Measurements from ENCODE around the gene NR3C2.
"Not testable (repeated sequence)": the region's sequence is repeated elsewhere in the genome, so short reads cannot be mapped to it uniquely, and the experiment has no call there.

The NR3C2 gene

DNA sequence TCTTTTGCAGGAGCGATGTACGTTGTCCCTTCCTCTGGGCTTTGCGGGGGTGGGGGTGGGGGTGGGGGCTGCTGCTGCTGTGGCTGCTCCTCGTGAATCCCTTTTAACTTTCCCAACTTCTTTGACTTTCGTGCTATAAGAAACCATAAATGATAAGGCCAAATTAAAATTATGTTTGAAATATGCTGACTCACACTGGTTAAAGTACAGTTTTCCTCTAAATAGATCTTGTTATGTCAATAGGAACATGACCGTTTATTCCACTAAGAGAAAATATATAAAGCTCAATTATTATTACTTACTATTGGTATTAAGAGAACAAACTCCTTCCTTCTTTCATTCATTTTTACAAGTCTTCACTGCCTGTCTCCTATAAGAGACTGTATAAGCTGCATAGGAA lies 287.4 kb downstream of the NR3C2 start:
- DNase-seq: no peak

DNA sequence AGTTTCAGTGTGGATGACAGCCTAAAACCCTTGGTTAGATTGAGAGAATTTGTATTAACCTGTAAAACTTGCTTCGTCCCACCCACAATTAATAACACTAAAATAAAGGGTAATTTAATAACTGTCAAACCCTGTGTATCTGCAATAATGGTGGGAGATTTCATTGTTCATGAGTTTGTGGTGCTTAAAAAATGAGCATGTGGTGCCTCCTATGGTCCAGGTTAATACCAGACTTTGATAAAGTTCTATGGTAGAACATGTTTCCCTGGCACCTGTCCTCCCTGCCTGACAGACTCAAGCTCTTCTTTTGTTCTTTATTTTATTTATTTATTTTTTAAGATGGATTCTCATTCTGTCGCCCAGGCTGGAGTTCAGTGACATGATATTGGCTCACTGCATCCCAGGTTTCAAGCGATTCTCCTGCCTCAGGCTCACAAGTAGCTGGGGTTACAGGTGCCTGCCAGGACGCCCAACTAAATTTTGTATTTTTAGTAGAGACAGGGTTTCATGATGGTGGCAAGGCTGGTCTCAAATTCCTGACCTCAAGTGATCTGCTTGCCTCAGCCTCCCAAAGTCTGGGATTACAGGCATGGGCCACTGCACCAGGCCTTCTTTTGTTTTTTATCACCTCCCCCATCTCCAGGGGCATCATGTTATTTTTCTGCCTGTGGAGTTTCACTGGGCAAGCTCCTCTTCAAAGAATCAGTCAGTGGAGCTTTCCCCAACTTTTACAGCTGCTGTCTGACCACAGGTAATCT lies 289.2 kb downstream of the NR3C2 start:
- DNase-seq: no peak

DNA sequence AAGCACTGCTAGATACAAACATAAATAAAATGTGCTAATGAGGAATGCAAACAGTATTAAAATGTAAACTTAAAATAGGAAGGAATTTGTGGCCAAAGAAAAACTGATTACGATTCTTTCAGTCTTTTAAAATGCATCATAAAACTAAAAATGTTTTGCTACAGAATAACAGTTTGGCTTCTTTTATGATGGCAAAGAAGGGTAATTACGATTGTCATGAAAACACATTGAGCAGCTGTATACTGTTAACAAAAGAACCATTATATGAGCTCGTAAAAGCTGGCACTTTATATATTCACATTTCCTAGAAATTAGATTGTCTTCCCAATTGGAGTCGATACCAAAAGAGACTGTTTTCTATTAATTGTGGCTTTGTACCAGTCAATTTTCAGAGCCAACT lies 290.4 kb downstream of the NR3C2 start:
- no peak for DNase-seq

DNA sequence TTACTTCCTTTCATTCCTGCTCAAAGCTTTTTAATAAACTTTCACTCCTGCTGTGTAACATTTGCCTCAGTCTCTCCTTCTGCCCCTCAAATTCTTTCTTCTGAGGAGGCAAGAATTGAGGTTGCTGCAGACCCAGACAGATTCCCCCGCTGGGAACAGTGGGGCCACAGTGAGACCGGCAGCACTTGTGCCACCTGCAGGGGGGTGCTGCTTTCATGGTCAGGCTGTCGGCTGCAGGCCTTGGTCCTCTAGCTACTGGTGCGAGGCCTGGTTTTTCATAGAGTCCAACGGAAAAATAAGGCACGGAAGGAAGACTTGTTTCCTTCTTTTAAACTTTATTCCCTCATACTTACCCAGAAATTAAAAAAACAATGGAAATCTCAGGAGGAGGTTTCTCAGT lies 296.7 kb downstream of the NR3C2 start:
- DNase-seq: no peak

DNA sequence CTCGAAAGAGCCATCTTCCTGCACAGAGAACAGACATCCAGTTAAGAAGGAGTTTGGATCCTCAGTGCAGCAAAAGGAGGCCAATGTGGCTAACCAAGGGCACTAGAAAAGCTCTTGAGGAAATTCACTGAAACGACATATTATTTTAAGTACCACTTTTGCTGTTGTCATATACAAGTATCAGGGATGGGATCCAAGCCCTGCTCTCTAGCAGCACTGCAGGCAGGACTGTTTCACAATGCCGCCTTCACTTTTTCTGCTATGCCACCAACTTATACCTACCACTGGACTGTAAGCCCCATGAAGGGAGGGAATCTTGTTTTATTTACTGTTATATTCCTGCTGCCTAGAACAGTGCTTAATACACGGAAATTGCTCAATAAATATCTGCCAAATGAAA lies 299.0 kb downstream of the NR3C2 start:
- DNase-seq: no peak

DNA sequence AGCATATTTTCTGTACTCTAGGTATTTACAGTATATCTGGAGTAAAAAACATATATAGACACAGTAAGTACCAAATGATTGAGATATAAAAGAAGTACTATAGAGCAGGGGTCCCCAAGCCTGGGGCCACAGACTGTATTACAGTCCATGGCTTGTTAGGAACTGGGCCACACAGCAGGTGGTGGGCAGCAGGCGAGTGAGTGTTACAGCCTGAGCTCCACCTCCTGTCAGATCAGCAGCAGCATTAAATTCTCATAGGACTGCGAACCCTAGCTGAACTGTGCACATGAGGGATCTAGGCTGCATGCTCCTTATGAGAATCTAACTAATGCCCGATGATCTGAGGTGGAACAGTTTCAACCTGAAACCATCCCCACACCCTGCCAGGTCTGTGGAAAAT lies 300.7 kb downstream of the NR3C2 start:
- DNase-seq: no peak

DNA sequence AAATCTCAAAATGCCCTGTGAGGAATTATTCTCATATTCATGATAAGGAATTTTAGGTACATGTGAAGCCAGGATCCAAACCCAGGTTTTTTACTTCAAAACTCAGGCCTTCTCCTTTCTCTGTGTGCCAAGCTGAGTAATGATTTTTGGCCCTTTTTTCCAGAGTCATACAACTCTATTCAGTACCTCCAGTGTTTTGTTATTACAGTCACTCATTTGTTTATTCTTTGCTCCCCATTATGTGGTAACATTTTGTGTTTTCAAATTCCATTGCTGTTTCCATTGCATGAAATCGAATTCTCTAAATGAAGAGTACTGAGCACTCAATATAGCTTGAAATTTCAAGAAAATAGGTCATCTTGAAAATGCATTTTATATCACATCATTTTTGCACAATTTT lies 315.4 kb downstream of the NR3C2 start:
- DNase-seq: no peak

DNA sequence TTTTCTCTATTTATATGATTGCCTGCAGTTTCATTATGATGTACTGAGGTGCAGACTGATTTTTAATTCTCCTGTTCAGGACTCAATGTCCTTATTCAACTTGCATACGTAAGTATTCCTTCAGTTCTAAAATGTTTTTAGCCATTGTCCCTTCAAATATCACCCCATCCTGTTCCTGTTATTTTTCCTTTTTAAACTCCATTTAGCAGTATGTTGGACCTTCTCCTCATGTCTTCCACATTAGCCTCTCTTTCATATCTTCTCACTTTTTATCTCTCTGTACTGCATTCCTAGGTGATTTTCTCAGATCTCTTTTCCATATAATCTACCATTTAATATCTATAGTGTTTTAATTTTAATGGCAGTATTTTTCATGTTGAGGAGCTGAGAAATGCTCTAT lies 317.7 kb downstream of the NR3C2 start:
- no peak for DNase-seq

DNA sequence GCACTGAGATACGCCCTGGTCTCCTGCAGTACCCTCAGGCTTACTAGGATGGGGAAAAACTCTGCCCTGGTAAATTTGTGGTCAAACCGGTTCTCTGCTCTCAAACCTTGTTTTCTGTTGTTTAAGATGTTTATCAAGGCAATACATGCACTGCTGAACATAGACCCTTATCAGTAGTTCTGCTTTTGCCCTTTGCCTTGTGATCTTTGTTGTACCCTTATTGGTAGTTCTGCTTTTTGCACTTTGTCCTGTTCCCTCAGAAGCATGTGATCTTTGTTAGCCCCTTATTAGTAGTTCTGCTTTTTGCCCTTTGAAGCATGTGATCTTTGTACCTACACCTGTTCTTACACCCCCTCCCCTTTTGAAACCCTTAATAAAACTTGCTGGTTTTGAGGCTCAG lies 319.1 kb downstream of the NR3C2 start:
- DNase-seq: not testable (repeated sequence)

DNA sequence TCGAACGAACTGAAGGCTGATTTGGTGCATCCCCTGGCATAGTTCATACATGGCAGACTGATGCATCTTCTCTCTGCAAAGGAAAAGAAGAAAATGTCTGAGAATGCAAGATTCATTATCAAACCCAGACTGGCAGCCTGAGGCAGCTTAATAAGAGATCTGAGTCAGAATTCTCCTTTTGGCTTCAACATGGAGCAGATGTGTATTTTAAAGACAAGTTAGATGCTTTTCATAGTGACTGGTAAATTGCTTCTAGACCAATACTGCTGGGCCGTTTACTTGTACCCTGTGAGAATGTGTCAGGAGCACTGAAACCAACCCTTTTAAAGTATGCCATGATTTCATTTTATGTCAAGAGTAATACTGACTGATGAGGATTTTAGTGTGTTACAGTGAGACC lies 322.0 kb downstream of the NR3C2 start:
- DNase-seq: no peak

DNA sequence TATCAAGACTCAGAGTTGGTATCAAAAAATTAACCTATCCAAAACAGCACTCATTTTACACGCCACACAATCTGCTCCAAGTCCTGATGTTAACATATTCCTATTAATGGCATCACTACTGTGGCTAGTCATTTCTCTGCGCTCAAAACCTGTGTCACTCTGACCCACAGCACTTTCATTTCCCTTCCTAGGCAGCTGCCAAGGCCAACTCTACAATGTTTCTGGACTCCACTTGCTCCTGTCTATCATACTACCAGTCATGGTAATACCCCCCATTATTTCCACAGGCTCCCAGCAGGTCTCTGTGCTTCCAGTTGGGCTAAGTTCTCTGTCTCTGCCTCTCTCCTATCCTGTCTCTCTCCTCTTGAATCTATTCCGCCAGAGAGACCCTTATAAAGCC lies 323.6 kb downstream of the NR3C2 start:
- no peak for DNase-seq

DNA sequence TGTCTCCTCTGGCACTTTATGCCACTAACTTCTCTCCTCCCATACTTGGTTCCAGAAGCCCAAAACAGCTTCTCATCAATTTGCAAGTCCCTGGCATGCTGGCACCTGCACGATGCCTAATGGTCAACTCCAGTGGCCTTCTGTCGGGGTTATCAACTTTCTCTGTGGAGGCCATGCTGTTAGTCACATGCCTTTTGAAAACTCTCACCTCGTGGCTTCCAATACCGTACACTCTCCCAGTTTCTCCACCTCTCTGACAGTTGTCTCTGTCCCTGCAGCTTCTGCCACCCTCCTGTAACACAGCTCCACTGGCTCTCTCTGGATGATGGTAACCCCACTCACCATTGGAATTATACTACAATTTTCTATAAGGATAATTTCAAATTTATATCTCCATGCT lies 324.0 kb downstream of the NR3C2 start:
- no peak for DNase-seq

DNA sequence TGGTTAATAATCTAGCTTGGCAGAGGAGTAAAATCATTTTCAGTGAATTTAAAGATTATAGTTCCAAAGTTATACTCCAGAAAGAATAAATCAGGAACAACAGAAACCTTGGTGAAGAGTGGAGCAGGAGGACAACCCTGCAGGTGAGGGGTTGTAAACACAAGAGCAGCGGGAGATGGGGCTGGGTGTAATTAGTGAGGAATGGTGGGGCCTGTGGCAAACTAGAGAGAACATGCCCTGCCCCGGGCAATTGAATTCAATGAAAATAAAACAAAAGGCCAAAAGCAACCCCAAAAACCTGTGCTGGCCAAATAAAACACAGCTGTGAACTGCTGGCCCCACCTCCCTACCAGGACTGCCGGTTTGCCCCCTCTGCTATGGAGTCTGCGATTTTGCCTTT lies 325.2 kb downstream of the NR3C2 start:
- DNase-seq: no peak

DNA sequence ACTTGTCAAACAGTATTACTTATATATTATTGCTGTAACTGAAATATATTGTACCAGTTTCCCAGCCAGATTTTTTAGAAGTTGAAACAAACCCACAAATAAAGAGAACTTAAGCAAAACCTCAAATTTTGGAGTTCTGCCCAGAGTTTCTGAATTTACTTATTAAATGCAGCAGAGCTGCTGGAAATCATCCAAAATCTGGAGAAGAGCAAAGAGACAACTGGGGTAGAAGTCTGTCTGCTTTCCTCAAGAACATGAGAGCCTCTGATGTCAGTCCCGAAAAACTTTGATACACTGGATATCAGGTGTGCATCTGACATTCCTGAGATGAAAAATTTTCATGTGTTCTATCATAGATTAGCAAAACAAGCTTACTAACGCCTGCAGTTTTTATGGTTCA lies 325.9 kb downstream of the NR3C2 start:
- no peak for DNase-seq

DNA sequence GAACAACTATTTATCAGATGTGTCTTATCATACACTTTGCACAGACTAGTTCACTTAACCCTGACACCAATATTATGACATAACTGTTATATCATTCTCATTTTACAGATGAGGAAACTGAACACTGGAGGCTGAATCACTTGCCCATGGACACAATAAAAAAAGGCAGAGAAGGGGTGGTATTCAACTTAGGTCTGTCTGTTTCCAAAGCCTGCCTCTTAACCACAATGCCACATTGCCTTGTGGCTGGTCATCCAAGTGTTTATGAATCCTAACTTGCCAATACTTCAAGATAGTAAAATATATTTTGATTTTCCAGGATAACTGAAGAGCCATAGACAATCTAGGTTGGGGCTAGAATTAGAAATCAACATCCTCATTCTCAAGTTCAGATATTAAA lies 327.8 kb downstream of the NR3C2 start:
- no peak for DNase-seq

DNA sequence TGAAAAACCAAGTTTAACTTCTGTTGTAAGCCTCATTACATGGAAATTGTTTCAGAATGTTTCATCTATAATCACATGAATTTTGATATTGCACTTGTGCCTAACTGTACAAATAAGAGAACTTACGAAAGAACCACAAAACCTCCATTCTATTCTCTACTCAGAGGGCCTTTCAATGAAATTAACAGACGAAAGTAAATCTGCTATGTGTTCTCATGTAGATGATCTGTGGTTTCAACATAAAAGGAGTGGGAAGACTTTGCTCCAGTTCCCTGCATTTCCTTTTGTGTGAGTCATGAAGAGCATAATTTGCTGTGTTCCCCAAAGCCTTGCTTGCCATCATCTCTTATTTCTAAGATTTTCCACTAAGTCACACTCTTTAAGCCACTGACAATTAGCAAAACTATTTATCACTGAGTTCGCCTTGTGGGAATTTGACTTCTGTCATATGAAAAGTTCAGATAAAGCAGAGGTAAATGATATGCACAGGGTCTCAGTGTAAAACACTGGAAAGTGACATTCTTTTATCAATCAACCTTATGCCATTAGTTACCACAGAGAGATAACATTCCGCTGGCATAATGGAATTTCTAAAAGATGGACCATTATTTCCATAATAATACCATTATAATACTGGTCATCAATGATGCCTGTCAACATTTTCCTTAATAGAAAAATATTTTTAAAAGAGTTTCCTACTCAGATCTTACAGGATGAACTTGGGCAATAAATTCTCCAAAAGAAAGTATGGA lies 329.8 kb downstream of the NR3C2 start:
- no peak for DNase-seq

DNA sequence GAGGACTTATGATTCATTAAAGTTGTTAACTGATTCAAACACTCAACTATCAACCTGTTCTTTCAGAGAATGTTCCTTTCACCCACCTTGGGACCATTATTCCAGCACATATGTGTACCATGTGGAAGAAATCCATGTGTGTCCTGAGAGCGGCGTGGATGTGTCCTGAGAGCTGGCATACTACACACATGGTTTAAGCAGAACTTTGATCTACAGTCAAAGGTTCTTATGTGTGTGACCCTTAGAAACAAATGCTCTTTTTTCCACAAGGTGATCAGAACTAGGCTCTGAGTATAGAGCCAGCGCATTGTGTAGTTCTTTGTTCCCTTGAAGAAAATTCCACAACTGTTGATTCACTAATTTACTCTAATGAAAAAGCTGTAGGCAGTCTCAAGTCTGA lies 332.0 kb downstream of the NR3C2 start:
- DNase-seq: no peak

DNA sequence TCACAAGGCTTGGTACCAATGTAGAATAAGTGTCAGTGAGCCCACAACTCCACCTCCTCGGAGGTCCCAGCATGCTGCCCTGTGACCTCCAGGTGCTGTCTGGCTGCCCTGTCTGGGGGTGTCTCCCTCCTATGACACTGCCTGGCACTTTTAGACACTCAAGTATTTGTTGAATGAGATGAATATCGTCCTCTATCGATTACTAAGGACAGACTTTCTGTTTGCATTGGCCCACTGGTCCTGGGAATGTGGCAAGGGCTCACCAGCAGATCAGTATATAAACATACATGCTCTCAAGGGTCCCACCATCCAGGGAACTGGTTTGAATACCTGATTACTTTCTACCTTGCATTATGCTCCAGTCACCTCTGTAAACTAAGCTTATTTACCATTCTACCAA lies 333.0 kb downstream of the NR3C2 start:
- DNase-seq: no peak

DNA sequence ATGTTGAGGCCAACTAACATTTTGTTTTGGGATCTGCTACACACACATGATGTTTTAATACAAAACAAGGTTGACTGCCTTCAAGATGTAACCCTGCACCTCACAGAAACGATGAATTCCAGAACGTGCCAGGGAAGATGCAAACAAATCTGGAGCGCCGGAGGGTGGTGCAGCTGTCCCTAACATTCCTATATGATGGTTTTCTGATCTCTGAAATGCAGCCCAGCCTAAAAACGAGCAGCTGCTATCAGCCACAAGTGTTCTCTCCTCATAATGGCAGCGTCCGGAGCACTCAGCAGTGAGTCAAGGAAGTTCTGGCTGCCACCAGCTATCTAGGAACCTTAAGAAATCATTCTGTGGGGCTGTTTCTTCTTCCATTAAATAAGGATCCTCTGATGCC lies 333.4 kb downstream of the NR3C2 start:
- DNase-seq: no peak

DNA sequence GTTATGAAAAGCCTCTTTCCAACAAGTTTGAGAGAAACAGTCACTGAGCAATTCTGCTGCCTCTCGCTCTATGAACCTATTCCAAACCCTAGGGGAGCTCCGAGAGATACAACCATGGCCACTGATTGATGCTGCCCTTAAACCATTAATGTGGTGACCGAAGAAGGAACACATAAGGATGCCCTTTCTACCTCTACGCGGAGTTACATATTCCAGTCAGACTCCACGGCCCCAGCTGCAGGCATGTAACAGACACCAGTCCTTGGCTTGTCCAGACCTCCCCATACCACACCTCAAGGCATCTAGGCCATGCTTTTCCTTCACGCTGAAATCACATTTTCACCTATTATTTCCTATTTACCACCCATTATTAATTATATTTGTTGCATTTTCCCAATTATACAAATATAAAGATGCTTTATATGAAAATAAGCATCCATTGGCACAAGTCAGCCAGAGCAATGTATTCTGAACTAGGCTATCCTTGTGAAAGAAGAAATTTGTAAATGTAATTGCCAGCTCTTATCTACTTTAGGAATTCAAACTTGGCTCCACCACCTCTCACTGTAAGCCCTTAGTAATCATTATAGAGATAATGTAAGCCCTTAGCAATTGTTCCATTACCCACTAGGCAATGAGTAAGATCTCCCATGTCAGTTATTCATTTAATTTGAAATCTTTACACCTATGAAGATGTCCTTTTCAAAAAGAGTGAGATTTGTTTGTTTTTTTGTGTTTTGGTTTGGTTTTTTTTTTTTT lies 338.4 kb downstream of the NR3C2 start:
- no peak for DNase-seq

DNA sequence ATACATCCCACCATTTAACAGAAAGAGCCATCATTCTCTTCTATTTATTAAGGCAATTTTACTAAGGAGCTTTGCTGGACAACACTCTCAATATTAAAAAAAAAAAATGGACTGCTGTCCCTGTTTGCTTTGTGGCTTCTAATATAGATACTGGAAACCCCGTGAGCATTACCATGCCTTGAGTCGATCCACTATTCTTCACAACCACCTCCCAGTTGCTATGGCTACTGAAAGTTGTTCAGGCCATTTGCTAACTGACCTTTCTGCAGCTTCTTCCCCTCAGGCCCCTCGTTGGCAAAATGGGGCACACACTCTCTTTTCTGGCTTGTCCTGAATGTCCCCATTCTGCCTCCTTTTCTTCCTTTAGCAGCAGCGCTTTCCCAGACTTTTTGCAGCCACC lies 340.4 kb downstream of the NR3C2 start:
- DNase-seq: no peak

DNA sequence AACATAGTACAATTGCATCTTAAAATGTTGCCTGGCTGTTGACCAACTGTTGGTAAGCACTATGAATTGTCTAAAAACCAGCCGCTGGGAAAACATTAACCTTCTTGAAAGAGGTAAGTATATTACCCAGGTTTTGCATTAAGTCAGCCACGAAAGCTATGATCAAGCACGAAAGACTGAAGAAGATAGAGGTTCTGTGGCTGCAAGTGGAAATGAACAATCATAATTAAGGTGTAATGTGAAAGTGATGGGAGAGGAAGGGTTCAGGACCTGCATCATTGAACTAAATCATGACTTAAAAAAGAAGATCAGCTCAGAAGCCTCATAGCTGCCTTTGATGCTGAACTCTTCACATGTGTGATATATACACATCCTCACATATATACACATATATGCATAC lies 341.0 kb downstream of the NR3C2 start:
- no peak for DNase-seq

DNA sequence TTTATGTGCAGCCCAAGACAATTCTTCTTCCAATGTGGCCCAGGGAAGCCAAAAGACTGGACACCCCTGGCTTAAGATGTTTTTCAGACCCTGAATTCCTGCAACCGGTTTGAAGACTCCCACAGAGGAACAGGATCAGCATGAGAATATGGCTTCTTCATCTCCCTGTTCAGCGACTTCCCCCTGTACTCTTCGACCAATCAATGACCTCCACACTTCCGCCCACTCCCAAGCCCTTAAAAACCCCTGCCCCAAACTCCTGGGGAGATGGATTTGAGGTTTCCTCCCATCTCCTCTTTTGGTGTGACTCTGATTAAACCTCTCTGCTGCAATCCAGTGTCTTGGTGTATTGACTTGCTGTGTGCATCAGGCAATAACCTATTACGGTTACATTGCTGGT lies 344.4 kb downstream of the NR3C2 start:
- no peak for DNase-seq

DNA sequence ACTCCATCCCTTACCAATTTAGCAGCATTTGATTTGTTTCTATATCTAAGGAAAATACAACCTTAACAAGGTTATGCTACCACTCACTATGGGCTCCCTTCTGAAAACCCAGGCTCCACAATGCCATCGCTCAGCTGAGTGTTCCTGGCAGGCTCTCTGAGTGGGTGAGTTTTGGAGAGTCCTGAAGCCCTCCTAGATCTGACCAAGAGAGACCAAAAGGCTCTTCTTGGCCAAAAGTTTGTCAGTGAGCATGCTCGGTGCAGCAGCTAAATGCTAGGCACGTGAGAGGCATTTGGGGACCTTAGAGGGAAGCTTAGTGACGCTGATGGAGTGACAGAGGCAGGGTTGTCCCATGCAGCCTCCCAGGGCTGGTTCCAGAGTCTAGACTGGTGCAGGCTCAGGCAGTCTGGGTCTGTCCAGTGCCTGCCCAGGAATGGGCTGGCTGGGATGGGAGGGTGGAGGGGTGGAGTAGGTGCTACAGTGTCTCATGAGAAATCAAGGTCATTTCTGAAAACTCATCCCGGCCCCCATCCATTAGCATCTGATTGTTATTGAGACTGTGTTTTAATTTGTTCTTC lies 346.8 kb downstream of the NR3C2 start:
- no peak for DNase-seq

All from CD4-positive, alpha-beta T cell treated with Interleukin-17A for 4 hours (primary cell).